DMS153 treated with DMSO at 0.1 percent for 48 hours (cell line): ENCODE data around the gene OPN1SW.

Source experiments
- DNase-seq: peaks from one replicate; lab custom pipeline; 2025; ENCODE audit not compliant: unreplicated experiment; lab: John Stamatoyannopoulos, UW

Gene OPN1SW

GRCh38 chr7:128759242-128759641 is 16.4 kb downstream of the OPN1SW start:
- DNase-seq, result no peak

- DNase-seq, result no peak
These were observed 17.0 kb downstream of the OPN1SW start for GRCh38 chr7:128758553-128758952.

GRCh38 chr7:128757203-128757602 is 18.4 kb downstream of the OPN1SW start:
- no peak for DNase-seq

DNA sequence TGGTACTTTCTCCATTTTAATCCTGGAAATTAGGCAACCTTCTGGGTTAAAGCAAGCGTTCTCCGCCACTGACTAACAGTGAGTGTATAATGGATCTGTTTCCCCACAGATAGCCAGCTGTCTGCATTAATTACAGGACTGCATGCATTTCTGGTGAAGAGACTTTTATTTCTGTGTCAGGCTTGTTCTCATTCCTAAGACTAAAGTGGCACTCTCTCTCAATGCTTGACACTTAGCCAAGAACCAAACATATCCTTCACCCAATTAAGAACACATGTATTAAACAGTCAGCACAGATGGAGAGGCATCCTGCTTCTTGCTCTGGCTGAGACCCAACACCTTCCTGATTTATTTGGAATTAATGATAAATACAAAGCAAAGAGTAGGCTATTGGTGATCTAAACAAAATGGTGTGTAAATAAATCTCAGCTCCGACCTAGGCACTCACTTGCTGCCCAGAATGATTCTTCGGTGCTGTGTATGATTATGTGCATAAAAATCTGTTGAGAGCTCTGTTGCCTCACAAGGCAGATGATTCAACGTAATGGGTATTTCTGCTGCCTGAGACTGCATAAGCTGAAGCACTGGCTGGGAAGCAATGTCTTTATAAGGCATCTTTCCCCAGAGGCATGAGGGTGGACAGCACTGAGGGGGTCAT is 19.6 kb downstream of the OPN1SW start:
- DNase-seq, result no peak

DNA sequence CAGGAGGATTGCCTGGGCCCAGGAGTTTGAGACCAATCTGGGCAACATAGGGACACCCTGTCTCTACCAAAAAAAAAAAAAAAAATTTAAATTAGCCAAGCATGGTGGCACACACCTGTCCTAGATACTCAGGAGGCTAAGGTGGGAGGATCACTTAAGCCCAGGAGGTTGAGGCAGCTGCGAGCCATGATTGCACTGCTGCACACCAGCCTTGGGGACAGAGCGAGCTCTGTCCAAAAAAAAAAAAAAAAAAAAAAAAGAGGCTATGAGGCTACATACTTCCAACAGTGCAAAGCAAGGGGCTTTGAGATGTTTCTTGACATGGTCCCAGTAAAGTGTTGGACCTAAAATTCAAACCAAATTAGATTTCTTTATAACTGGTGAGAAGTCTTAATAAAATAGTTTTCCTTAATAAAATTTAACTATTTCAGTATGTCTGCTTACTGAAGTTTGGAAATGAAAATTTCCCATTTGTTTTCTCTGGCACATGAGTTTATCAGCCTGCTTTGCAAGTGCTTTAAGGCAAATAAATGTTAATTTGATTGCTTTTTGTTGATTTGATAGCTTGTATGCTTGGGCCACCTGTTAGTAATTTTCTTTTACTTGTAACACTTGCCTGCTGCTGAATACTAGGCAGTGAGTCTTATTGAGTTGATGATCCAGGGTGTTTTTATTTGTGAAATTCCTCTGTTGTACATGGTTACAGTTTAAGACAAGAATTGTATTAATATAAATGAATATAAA is 20.3 kb downstream of the OPN1SW start:
- no peak for DNase-seq

DNA sequence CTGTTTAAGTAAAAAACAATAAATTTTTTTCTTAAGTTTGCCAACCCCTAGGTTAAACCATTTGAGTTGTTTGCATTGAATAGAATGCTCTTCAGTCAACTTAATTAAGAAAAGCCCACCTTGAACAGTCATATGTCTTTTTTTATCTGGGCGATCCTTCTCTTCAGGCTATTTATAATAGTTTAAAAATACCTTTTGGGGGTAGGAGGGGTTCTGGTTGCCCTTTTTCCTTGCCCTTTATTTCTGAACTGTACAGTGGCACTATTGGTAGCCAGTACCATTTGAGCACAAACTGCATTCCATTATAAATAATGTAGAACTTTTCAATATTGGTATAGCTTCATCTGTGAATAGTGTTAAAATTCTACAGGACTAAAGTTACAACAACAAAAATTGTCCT is 23.3 kb downstream of the OPN1SW start:
- DNase-seq, result no peak

DNA sequence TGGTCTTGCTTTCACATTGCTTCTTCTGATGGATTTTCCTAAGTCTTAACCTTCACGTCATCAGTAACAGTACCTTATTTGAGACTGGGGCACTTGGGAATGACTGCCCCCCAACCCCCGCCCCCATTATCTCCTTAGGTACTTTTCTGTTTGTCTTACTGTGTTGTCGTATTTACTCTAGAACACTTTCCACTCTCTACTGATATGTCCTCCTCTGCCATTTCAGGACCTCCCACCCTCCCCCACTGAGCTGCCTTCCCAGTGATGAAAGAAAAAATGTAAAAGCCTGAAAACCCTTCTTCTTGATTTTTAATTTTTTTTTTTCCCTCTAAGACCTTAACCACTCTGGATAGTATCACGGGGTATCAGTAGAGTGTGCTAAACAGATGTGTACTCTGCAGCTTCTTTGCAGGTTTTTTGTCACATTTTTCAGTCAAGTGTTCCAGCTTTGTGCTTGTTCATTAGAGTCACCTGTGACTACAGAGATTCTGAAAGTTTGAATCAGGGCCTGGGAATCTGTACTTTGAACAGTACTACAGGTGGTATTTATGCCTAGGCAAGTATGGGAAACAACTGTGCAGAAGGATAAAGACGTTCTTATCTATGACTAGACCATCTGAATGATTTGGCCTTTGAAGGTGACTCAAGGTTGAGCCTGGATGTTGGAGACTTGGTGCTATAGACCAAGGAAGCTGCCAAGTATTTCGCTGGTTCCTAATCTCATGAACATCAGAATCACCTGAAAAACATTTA is 28.1 kb downstream of the OPN1SW start:
- DNase-seq, result no peak

DNA sequence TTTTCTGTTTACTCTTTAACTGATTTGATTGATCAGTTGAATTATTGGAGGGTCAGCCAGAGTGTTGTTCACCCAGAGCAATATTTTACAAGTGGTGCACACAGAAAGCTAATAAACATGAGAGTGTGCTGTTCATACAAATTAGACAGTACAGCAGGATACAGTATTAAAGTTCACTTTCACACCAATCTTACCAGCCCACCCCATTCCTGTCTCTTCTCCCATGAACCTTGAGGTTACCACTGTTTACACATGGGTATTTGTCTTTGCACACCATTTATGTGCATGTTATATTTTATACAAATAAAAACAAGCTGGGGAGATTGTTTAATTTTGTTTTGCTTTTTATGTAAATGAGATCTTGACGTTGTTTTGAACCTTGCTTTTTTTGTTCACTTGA is 29.9 kb downstream of the OPN1SW start:
- DNase-seq, result no peak

DNA sequence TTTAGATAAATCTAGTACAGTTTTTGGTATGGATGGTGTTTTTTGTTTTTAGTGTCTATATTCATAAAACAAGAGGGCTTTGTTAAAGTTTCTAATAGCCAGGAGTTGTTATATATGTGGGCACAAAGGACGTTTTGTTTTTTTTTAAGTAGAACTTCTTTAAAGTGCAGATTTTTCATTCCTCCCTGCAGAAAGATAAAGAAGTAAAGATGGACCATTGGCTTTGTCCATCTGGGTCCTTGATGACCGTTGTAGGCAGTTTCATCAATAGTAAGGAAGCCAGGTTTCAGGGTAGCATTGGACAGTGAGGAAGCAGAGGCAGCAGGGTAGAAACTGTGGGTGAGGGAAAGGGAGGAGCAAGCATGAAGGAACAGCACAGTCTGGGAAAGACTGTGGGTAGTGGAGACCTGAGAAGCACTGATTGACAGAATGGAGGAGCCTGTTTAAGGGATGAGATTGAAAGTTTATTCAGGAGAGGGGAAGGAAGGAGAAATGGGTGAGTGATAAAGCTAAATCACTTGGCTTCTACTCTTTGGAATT is 31.2 kb downstream of the OPN1SW start:
- DNase-seq, result no peak

- DNase-seq, result no peak
These were observed 32.4 kb downstream of the OPN1SW start for GRCh38 chr7:128743112-128743772.

- no peak for DNase-seq
These were observed 33.4 kb downstream of the OPN1SW start for GRCh38 chr7:128742206-128742605.

DNA sequence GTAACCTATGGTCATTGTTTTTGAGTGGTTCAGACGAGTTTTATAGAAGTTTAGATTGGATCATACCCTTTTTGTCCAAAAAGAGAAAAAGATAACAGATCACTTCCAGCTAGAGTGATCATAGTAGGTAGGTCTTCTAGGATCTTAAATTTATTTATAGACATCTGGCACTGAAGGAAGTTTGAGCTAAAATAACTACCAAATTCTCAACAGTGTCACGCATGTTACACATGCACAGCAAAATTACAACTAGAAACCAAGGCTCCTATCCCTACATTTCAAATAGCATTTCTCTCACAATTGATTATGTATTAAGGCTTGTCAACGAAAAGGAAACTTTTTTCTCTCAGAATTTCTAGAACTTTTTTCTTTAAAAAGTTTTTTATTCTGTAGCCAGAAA is 34.1 kb downstream of the OPN1SW start:
- DNase-seq, result no peak

DNA sequence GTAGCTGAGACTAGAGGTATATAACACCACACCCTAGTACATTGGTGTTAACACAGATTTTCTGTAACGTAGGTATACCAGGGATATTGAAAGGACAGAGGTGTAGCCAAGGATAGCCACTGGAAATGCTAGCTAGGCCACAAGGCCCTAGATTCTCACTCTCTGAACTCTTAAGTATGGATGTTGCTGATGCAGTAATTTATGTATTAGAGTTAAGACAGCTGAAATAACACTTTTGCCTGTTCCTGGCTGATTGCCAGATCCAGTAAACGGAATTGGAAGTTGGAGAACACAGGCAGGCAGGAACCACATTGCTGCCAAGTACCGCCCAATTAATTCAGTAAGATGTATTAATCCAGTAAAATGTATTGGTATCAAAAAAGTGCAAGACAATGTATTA is 34.6 kb downstream of the OPN1SW start:
- no peak for DNase-seq

DNA sequence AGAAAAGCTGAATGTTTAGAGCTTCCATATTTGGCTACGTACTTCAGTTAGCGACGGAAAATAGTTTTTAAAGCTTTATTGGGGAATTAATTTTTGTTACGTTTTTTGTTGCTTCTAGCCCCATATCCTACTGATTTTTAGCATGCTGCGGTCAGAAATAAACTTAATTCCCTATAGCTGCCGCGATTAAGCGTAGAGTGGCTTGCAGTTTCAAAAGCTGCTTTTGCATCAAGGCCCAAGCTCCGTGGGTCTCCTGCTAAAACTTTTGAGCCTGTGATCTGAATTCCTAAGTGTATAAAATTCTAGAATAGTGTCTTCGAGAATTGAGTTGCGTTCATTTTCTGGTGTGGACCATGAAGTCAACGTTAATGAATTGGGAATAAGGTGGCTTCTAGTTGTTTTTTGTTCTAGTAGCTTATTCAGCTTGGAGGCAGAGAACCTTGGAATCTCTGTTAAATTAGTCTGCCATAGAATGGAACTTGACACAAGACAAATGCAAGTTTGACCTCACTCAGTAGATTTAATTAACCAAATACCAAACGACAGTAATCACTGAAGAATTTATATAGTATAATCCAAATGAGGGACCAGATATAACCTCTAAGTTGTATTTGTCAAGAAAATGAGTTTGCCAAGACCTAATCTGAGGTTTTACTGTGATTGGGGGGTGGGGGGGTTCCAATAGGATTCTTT is 35.5 kb downstream of the OPN1SW start:
- no peak for DNase-seq

GRCh38 chr7:128739048-128739962 is 36.3 kb downstream of the OPN1SW start, which contains the start of gene CALU:
CALU (plus strand) TSS chr7:128739359; CDS start chr7:128748584, 9,225 bp downstream.
- DNase-seq, result peak; percentile 86

- no peak for DNase-seq
These were observed 37.0 kb downstream of the OPN1SW start for GRCh38 chr7:128738570-128739047.

GRCh38 chr7:128737867-128738385 is 37.7 kb downstream of the OPN1SW start:
- no peak for DNase-seq

- no peak for DNase-seq
These were observed 38.2 kb downstream of the OPN1SW start for GRCh38 chr7:128737441-128737840.

- no peak for DNase-seq
These were observed 40.2 kb downstream of the OPN1SW start for GRCh38 chr7:128735436-128735835.
